C1 segment of cervical spinal cord (tissue), 14 donors: Measurements from ENCODE around the gene CDH18.
A peak's percentile ranks its signal among the peaks of the same experiment; 100 is the strongest.

Experiments
- DNase-seq, 14 donors: peaks; one replicate each; lab custom pipeline; 2025; lab: John Stamatoyannopoulos, UW

Gene CDH18

GRCh38 chr5:19928562-19929421 is 59.2 kb downstream of the CDH18 start:
- DNase-seq: peak in 1 of 14 donors; percentile 47

GRCh38 chr5:19927919-19928318 is 60.1 kb downstream of the CDH18 start:
- peak in 1 of 14 donors; percentile 72 for DNase-seq

DNA sequence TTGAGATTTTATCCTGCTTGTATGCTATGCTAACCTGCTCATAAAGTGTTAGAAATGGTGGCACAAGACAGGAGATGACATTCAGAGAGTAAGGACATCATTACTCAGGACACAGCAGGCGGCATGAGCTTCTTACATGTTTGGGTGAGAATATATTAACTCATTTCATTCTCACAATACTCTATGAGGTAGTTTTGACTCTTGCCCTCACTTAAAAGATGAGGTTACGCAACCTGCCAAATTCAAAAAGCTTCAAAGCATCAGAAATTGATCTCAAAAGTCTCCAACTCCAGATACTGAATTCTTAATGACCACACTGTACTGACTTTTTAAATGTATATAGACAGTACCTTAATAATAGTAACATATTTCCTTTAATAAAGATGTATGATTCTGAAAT is 60.8 kb downstream of the CDH18 start:
- no peak for DNase-seq

GRCh38 chr5:19923742-19924141 is 64.3 kb downstream of the CDH18 start:
- peak in 1 of 14 donors; percentile 59 for DNase-seq

- DNase-seq: no peak
These were observed 67.2 kb downstream of the CDH18 start for GRCh38 chr5:19920761-19921160.

DNA sequence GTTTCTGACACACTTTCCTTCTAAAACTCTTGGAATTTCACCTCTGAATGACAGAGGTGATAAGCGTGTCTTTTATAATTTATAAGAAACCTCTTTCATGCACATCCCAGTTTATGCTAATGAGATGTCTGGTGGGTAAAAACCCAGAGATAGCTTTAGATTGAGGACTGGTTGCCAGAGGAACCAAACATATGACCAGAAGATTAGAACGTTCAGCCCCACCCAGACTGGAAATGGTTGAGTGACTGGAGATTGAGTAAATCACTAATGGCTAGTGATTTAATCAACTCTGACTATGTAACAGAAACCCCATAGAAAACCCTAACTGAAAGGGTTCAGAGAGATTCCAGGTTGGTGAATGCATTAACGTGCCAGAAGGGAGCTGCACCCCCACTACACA is 69.2 kb downstream of the CDH18 start:
- no peak for DNase-seq

DNA sequence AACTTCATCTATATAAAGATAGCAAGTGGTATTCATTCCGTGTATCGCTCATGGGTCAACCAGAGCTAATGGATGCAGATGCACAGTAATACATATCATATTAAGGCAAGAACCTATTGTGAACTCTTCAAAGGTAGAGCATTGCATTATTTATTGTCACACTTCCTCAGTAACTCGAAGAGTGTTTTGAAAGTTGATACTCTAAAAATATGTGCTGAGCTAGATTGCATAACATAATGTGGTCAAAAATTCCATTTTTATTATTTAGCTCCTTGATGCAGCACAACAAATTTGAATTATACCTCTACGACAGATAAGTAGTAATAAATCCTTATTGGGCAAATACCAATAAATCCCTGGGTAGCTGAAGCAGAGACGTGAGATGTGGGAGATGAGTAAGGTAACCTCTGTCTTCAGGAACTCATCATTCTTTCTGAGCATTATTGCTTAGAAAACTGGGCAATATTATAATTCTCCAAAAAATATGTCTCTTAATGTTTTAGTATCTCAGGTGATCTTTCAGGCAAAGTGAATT is 70.3 kb downstream of the CDH18 start:
- no peak for DNase-seq

DNA sequence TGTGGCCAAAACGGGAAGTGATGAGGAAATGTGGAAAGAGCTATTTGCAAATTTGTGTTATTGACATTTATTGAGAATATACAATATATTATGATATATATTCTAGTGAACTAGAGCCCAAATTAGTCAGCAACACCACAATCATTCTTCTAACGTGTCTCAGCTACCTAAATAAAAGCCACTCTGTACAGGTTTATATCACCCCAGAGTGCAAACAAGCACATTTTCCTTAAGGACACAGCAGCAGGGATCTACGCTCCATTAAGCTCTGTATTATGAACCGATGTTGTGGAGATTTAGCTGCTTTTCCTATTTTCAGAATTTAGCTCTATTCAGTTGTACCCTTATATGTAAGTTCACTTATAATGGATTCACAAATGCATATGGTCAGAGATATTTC is 77.9 kb downstream of the CDH18 start:
- DNase-seq: no peak

GRCh38 chr5:19904766-19905165 is 83.2 kb downstream of the CDH18 start:
- no peak for DNase-seq

- DNase-seq: peak in 1 of 14 donors; percentile 61
These were observed 84.4 kb downstream of the CDH18 start for GRCh38 chr5:19903611-19904010.

DNA sequence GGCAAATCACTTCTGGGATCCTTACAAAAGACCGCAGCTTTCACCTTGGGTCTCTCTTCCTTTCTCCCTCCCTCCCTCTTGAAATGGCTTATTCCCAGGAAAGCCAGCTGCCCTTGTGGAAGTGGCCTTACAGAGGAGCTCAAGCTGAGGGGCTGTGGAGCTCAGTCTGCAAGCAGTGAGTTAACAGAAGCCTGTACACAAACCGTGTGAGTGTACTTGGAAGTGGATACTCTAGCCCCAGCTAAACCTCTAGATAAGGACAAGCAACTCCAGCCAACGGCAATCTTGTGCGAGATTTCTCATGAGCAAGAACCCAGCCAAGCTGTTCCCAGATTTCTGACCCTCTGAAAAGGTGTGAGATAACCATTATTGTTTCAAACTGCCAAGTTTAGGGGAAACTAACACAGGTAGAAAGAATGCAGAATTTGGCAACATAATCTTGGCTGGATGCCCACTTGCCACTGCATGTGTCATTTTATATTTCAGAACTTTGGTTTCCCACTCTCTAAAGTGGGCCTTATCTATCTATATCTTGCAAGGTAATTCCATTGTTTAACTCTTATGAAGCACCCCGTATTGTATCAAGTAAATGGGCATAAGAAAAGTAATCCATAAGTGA is 85.6 kb downstream of the CDH18 start:
- DNase-seq: peak in 1 of 14 donors; percentile 53

DNA sequence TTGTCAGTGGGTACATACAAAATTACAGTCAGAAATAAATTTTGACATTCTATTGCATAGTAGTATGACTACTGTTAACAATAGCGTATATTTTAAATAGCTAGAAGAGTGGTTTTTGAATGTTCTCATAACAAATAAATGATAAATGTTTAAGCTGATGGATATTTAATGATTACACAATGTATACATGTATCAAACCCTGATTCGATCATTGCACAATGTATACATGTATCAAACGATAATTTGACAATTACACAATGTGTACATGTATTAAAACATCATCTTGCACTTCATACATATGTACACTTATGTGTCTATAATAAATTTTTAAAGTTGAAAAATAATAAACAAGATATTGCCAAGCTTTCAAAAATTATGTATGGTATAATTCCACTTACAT is 87.7 kb downstream of the CDH18 start:
- no peak for DNase-seq

- no peak for DNase-seq
These were observed 96.3 kb downstream of the CDH18 start for GRCh38 chr5:19891658-19892057.

DNA sequence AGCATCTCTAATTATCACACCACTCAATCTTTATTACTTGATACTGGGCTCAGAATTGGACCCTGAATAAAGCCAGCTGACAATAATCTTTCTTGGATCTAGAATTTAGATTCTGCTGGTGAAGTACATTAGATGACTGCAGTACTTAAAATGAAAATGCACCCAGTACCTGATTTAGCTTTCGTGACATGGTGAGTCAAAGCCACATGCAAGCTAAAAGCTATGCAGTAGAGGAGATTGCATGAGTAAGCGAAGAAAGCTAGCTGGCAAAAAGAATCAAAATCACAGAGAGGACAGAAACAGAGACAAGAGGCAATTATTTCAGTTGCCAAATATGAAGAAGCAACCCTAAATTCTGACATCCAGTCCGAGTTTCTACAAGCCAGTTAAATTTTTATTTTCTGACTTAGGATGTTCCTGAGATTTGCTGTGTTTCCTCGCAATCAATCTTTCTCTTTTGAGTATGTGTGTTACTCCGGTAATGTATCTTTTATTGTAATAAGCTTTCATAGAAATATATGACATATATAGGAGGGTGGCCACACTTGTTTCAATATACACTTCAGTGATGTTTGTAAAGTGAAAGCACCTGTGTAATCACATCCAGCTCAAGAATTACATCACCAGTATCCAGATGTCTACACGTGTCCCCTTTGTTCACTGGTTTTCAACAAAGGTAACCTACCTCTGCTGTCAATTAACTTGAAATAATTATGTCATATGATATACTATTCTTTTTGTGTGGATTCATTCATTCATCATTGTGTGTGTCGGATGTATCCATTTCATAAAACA is 101.7 kb downstream of the CDH18 start:
- peak in 1 of 14 donors; percentile 45 for DNase-seq

DNA sequence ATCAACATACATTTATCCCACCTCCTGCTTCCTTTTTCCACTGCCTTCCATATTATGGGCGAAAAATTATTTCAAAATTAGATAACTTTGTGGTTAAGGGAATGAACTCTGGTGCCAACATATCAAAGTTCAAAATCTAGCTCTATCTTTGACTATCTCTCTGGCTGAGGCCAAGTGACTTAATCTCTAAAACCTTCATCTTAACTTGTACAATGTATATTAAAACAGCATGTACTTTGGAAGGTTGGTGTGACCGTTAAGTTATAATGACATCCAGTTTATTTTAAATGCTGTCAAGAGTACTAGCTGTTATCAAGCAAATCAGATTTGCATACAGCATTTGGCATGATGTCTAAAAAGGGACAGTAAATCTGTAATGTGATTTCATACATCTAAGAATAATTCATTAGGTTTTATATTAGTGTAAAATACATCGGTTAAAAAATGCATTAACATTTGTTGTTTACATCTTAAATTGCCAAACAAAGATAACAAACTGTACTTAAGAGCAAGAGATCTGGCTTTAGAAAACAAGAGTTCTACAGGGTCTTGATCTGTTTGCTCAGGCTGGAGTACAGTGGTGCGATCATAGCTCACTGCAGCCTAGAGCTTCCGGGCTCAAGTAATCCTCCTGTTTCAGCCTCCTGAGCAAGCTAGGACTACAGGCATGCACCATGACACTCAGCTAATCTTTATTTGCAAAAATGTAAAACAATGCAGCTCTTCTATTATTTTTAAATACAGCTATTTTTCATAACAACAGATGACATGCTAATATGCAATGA is 102.8 kb downstream of the CDH18 start:
- no peak for DNase-seq

DNA sequence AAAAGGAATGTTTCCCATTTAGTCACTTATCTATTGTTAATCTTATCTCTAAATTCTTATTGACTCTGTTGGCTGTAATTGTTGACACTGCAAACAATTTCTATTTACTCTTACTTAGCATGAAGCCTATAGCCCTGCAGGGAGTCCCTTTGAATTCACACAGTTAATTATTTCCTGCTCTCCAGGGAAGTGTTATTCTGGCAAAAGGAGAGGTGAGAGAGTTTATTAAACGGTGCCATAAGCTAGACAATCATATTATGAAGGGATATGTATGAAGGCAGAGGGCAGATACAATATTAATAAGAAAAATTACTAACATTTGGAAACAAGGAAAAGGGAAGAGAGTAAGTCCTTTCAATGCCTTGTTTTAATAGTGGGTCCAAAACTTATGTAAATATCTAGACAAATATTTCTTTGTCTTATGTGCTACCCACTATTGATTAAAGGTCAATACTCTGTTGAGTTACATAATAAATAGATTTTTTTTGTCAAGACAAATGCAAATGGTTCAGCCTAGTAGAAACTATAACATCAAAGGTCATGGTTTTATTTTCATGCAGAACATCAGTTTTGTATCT is 107.1 kb downstream of the CDH18 start:
- no peak for DNase-seq

- DNase-seq: no peak
These were observed 107.5 kb downstream of the CDH18 start for GRCh38 chr5:19880458-19880857.

DNA sequence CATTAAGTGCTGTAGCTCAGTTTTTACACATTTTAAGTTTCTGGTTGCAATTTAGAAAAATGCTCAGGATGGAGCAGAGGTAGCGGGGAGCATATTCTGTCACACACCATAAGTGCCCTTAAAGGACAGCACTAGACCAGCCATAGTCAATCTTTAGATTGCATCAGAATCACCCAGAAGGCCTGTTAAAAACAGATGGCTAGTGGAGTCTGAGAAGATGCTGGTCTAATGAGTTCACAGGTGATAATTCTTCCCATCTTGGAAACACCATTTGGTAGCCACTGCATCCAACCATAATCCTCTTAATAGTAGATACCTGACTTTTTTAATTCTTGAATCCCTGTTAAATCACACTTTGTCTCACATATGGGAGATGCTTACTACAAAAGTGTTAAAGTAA is 113.2 kb downstream of the CDH18 start:
- DNase-seq: no peak

DNA sequence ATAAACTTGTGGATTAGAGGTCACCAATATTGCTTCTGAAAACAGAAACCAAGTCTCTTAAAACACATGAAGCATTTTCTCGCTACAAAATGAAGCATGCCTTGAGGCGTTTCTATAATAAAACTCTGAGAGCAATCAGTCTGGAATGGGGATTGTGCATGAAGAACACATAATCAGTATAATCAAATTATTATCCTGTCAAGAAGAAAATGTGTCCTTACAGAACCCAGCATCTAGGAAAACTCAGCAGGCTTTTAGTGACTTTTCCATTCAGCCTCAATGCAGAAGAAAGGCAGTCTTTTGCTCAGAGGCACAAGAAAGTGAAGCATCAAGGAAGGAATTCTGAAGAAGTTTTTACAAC is 121.9 kb downstream of the CDH18 start:
- no peak for DNase-seq

GRCh38 chr5:19865336-19866089 is 122.5 kb downstream of the CDH18 start:
- DNase-seq: no peak
